GM19463 (cell line): ENCODE results near the gene U2SURP.
A peak's percentile ranks its signal among the peaks of the same experiment; 100 is the strongest.
"Not testable (repeated sequence)": the region's sequence is repeated elsewhere in the genome, so short reads cannot be mapped to it uniquely, and the experiment has no call there.

Experiments
- ATAC-seq: cut with Tn5 transposase; IDR thresholded peaks from one replicate; pipeline ENCODE4 v1.9.1; 2021; ENCODE audit warnings: mild to moderate bottlenecking, moderate library complexity; ENCODE audit not compliant: unreplicated experiment

The U2SURP gene

GRCh38 chr3:142976621-142977398, 24.6 kb upstream of the U2SURP start:
- ATAC-seq: no peak

- no peak for ATAC-seq
Measured at GRCh38 chr3:142977399-142977728, 24.0 kb upstream of the U2SURP start.

- no peak for ATAC-seq
Measured at GRCh38 chr3:142981108-142981507, 20.3 kb upstream of the U2SURP start.

- ATAC-seq: no peak
Measured at GRCh38 chr3:142982038-142982773, 19.2 kb upstream of the U2SURP start.

GRCh38 chr3:142983318-142983717, 18.1 kb upstream of the U2SURP start:
- ATAC-seq: no peak

GRCh38 chr3:142984255-142984654, 17.1 kb upstream of the U2SURP start:
- no peak for ATAC-seq

- ATAC-seq: no peak
Measured at GRCh38 chr3:142987080-142987700, 14.2 kb upstream of the U2SURP start.

- peak; percentile 67 for ATAC-seq
Measured at GRCh38 chr3:142987707-142988106, 13.7 kb upstream of the U2SURP start.

GRCh38 chr3:142988221-142988620, 13.1 kb upstream of the U2SURP start:
- ATAC-seq: not testable (repeated sequence)

GRCh38 chr3:142988826-142989225, 12.5 kb upstream of the U2SURP start:
- ATAC-seq: not testable (repeated sequence)

- ATAC-seq: no peak
Measured at GRCh38 chr3:142990721-142991120, 10.6 kb upstream of the U2SURP start.

- ATAC-seq: no peak
Measured at GRCh38 chr3:142992323-142992722, 9.0 kb upstream of the U2SURP start.

- peak; percentile 64 for ATAC-seq
Measured at GRCh38 chr3:142993958-142994442, 7.4 kb upstream of the U2SURP start.

- ATAC-seq: no peak
Measured at GRCh38 chr3:142997330-142997729, 4.0 kb upstream of the U2SURP start.

- ATAC-seq: no peak
Measured at GRCh38 chr3:142998439-142998838, 2.9 kb upstream of the U2SURP start.

GRCh38 chr3:142999881-143000280, 1.5 kb upstream of the U2SURP start:
- ATAC-seq: no peak

- ATAC-seq: no peak
Measured at GRCh38 chr3:143000528-143000927, 842 bp upstream of the U2SURP start.

GRCh38 chr3:143001034-143001368, 369 bp upstream of the U2SURP start:
- peak; percentile 67 for ATAC-seq

GRCh38 chr3:143002083-143002712, 828 bp downstream of the U2SURP start:
- ATAC-seq: peak; percentile 25

- no peak for ATAC-seq
Measured at GRCh38 chr3:143002727-143003126, 1.4 kb downstream of the U2SURP start.

GRCh38 chr3:143004823-143005222, 3.5 kb downstream of the U2SURP start:
- ATAC-seq: no peak
